Measurements from ENCODE around the gene AJAP1.

Gene AJAP1

DNA sequence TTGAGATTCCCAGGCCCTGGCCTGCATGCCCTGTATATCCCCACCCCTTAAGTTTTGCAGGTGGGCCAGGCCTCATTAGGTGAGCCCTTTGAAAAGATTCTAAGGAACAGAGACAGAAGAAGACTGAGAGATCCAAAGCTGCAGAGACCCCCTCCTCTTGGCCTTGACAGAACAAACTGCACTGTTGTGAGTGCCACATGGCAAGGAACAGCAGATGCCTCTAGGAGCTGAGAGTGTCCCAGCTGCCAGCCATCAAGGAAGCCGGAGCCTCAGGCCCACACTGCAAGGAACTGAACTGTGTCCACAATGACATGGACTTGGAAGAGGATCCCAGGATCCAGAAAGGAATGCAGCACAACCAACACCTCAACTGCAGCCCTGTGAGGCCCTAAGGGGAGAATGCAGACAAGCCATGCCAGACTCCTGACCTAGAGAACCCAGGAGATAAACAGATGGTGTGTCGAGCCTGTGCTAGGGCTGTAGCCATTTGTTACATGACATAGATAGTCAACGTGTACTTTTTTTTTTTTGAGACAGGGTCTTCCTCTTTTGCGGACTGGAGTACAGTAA lies 182.7 kb downstream of the AJAP1 start:
- TF ChIP-seq CTCF (IDR thresholded peaks at IDR 0.05; ENCODE audit: extremely low read depth, insufficient read depth, missing control alignments): no peak

DNA sequence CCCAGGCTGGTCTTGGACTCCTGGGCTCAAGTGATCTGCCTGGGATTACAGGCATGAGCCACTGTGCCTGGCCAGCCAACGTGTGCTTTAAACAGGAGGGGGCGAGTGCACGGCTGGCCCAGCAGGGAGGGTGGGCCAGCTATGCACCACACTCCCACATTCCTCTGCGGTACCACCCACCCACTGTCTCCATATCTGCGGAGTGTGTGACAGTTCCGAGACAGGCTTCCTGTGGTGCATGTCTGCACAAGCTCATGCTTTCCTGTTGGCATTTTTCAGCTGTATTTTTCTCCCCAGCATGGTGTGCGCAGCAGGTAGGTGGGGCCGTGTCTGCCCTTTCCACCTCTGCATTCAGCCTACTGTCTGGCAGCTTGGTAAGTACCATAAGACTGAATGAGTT lies 183.3 kb downstream of the AJAP1 start:
- TF ChIP-seq CTCF (IDR thresholded peaks at IDR 0.05; ENCODE audit: extremely low read depth, insufficient read depth, missing control alignments): no peak
- in situ Hi-C loops (cut with MboI; ENCODE audit: low pct_unique_long_range_greater_than_20kb, low sequenced_read_pairs, unreplicated experiment): no loop called here
- DNase-seq (ENCODE audit: low spot score): no peak

More for the DNA sequence above, 182.7 kb downstream of the AJAP1 start:
- no peak for DNase-seq (ENCODE audit: low spot score)
- in situ Hi-C loops (cut with MboI; ENCODE audit: low pct_unique_long_range_greater_than_20kb, low sequenced_read_pairs, unreplicated experiment): no loop called here

GRCh38 chr1:4838231-4838630 lies 183.8 kb downstream of the AJAP1 start:
- DNase-seq (ENCODE audit: low spot score): no peak
- in situ Hi-C loops (cut with MboI; ENCODE audit: low pct_unique_long_range_greater_than_20kb, low sequenced_read_pairs, unreplicated experiment): no loop called here
- no peak for TF ChIP-seq CTCF (IDR thresholded peaks at IDR 0.05; ENCODE audit: extremely low read depth, insufficient read depth, missing control alignments)
